ENCODE data around the gene TNS1.

Gene TNS1

GRCh38 chr2:217911283-217912097, 91.3 kb downstream of the TNS1 start:
- no peaks in the 10 kb centered on the region for H4K20me1 ChIP-seq (ENCODE audit: insufficient read depth, low read length, poor library complexity, severe bottlenecking)
- TF ChIP-seq CTCF (conservative IDR thresholded peaks at IDR 0.05; ENCODE audit: low read length) (no peak), EZH2phosphoT487 (IDR thresholded peaks at IDR 0.05; ENCODE audit: borderline replicate concordance) (no peak)
- no peaks in the 10 kb centered on the region for H3F3A ChIP-seq (ENCODE audit: low read depth)
- no peak overlapping the region for H3K9ac ChIP-seq (ENCODE audit: low read depth, low read length, poor library complexity, severe bottlenecking)
- no peaks in the 10 kb centered on the region for H3K36me3 ChIP-seq (ENCODE audit: insufficient read depth, low read length)
- H2AFZ ChIP-seq (ENCODE audit: low read length) = no peak overlapping the region
- H3K4me1 ChIP-seq (ENCODE audit: insufficient read depth, low read length, poor library complexity, severe bottlenecking) = peaks cover 12% of the 10 kb centered on the region
- no peak overlapping the region for H3K4me2 ChIP-seq (ENCODE audit: low read depth, low read length, poor library complexity, severe bottlenecking)
- H3K79me2 ChIP-seq (ENCODE audit: insufficient read depth, low read length) = no peaks in the 10 kb centered on the region
- H3K4me3 ChIP-seq (ENCODE audit: low read length, poor library complexity, severe bottlenecking) = no peak overlapping the region
- H3K27me3 ChIP-seq (ENCODE audit: insufficient read depth, low read length, poor library complexity, severe bottlenecking) = no peaks in the 10 kb centered on the region
- H3K9me3 ChIP-seq (ENCODE audit: insufficient read depth, low read depth, low read length) = no peaks in the 10 kb centered on the region
- H3K9me2 ChIP-seq (replicated peaks; ENCODE audit: low read depth, low read length) = no peaks in the 10 kb centered on the region

GRCh38 chr2:217910875-217911212, 92.0 kb downstream of the TNS1 start:
- H3K36me3 ChIP-seq (ENCODE audit: insufficient read depth, low read length) = no peaks in the 10 kb centered on the region
- no peaks in the 10 kb centered on the region for H3F3A ChIP-seq (ENCODE audit: low read depth)
- no peak overlapping the region for H3K4me3 ChIP-seq (ENCODE audit: low read length, poor library complexity, severe bottlenecking)
- no peaks in the 10 kb centered on the region for H3K9me3 ChIP-seq (ENCODE audit: insufficient read depth, low read depth, low read length)
- TF ChIP-seq CTCF (conservative IDR thresholded peaks at IDR 0.05; ENCODE audit: low read length) (no peak), EZH2phosphoT487 (IDR thresholded peaks at IDR 0.05; ENCODE audit: borderline replicate concordance) (no peak)
- H3K79me2 ChIP-seq (ENCODE audit: insufficient read depth, low read length) = no peaks in the 10 kb centered on the region
- no peaks in the 10 kb centered on the region for H3K27me3 ChIP-seq (ENCODE audit: insufficient read depth, low read length, poor library complexity, severe bottlenecking)
- no peak overlapping the region for H3K9ac ChIP-seq (ENCODE audit: low read depth, low read length, poor library complexity, severe bottlenecking)
- H3K4me2 ChIP-seq (ENCODE audit: low read depth, low read length, poor library complexity, severe bottlenecking) = no peak overlapping the region
- H2AFZ ChIP-seq (ENCODE audit: low read length) = no peak overlapping the region
- H3K4me1 ChIP-seq (ENCODE audit: insufficient read depth, low read length, poor library complexity, severe bottlenecking) = peaks cover 19% of the 10 kb centered on the region
- no peaks in the 10 kb centered on the region for H3K9me2 ChIP-seq (replicated peaks; ENCODE audit: low read depth, low read length)
- H4K20me1 ChIP-seq (ENCODE audit: insufficient read depth, low read length, poor library complexity, severe bottlenecking) = no peaks in the 10 kb centered on the region

- Histone ChIP-seq H4K20me1 (ENCODE audit: insufficient read depth, low read length, poor library complexity, severe bottlenecking) (no peaks in the 10 kb centered on the region), H3K79me2 (ENCODE audit: insufficient read depth, low read length) (no peaks in the 10 kb centered on the region), H2AFZ (ENCODE audit: low read length) (no peak overlapping the region), H3K4me1 (ENCODE audit: insufficient read depth, low read length, poor library complexity, severe bottlenecking) (peaks cover 34% of the 10 kb centered on the region), H3K27me3 (ENCODE audit: insufficient read depth, low read length, poor library complexity, severe bottlenecking) (no peaks in the 10 kb centered on the region), H3K9me2 (replicated peaks; ENCODE audit: low read depth, low read length) (no peaks in the 10 kb centered on the region), H3F3A (ENCODE audit: low read depth) (no peaks in the 10 kb centered on the region), H3K9me3 (ENCODE audit: insufficient read depth, low read depth, low read length) (no peaks in the 10 kb centered on the region), H3K4me2 (ENCODE audit: low read depth, low read length, poor library complexity, severe bottlenecking) (no peak overlapping the region), H3K36me3 (ENCODE audit: insufficient read depth, low read length) (no peaks in the 10 kb centered on the region), H3K9ac (ENCODE audit: low read depth, low read length, poor library complexity, severe bottlenecking) (no peak overlapping the region), H3K4me3 (ENCODE audit: low read length, poor library complexity, severe bottlenecking) (no peak overlapping the region)
- TF ChIP-seq CTCF (conservative IDR thresholded peaks at IDR 0.05; ENCODE audit: low read length) (peak; percentile 58), EZH2phosphoT487 (IDR thresholded peaks at IDR 0.05; ENCODE audit: borderline replicate concordance) (no peak)
Observed at GRCh38 chr2:217909156-217909820, 93.5 kb downstream of the TNS1 start.

All from Loucy (cell line).